WTC11 (cell line): ENCODE results near the gene PYM1. TPM values are rescaled to one million over a fixed set of nuclear protein-coding genes. Genes with fewer than 3 reads are reported as not detected.

Source experiments
- ATAC-seq: fragments of 200-7000 bp; cut with Tn5 transposase; 2 replicates; pipeline ENCODE4 v1.10.0; 2021; ENCODE audit warnings: mild to moderate bottlenecking, moderate library complexity
- CTCF ChIA-PET: fragments of 300-600 bp; sonication (Branson Sonifier 250); formaldehyde crosslinking; loops from one replicate; lab custom pipeline; 2021; ENCODE audit warnings: antibody characterized with exemption; lab: Charles Lee
- POLR2A ChIA-PET: fragments of 350-600 bp; sonication (Branson Sonifier 250); formaldehyde crosslinking; loops from one replicate; lab custom pipeline; 2021; ENCODE audit warnings: antibody characterized with exemption; lab: Charles Lee
- DNase-seq: peaks from one replicate; pipeline ENCODE4 v3.0.0; 2021; ENCODE audit warnings: low spot score
- H3K27ac Mint-ChIP-seq: 2 replicates; pipeline ENCODE4 v1.8.0; 2021; ENCODE audit warnings: mixed read lengths
- H3K27me3 Mint-ChIP-seq: 2 replicates; pipeline ENCODE4 v1.8.0; 2021; ENCODE audit warnings: low read depth, mild to moderate bottlenecking, moderate library complexity, mixed read lengths
- H3K36me3 Mint-ChIP-seq: 2 replicates; pipeline ENCODE4 v1.8.0; 2021; ENCODE audit warnings: mixed read lengths
- H3K4me1 Mint-ChIP-seq: 2 replicates; pipeline ENCODE4 v1.8.0; 2022; ENCODE audit warnings: mixed read lengths
- H3K4me3 Mint-ChIP-seq: 2 replicates; pipeline ENCODE4 v1.8.0; 2021; ENCODE audit warnings: mild to moderate bottlenecking, moderate library complexity, mixed read lengths
- H3K9me3 Mint-ChIP-seq: 2 replicates; pipeline ENCODE4 v1.8.0; 2021; ENCODE audit warnings: mixed read lengths
- CREB1 ChIP-seq: sonication (generic); formaldehyde crosslinking; IDR thresholded peaks from 2 replicates; pipeline ENCODE4 v1.8.0; 2023; ENCODE audit warnings: mild to moderate bottlenecking, missing genetic modification reagents
- ELF4 ChIP-seq: sonication (generic); formaldehyde crosslinking; IDR thresholded peaks from 2 replicates; pipeline ENCODE4 v1.8.1; 2022; ENCODE audit warnings: low read depth, mild to moderate bottlenecking, moderate library complexity, missing genetic modification reagents
- GRHL2 ChIP-seq: fragments of 250-450 bp; sonication (Bioruptor Pico); IDR thresholded peaks from 2 replicates; pipeline ENCODE4 v1.8.0; 2022; ENCODE audit warnings: mild to moderate bottlenecking, moderate library complexity; ENCODE audit not compliant: insufficient replicate concordance, severe bottlenecking
- IRF2 ChIP-seq: sonication (generic); formaldehyde crosslinking; IDR thresholded peaks from 2 replicates; pipeline ENCODE4 v1.8.0; 2022; ENCODE audit warnings: low read depth, missing genetic modification reagents, borderline replicate concordance
- JAZF1 ChIP-seq: fragments of 250-450 bp; sonication (Bioruptor Pico); IDR thresholded peaks from 2 replicates; pipeline ENCODE4 v1.9.0; 2021; ENCODE audit warnings: moderate library complexity, mild to moderate bottlenecking, inconsistent platforms
- JUN ChIP-seq: sonication (generic); formaldehyde crosslinking; IDR thresholded peaks from 2 replicates; pipeline ENCODE4 v1.8.0; 2023; ENCODE audit warnings: mild to moderate bottlenecking, missing genetic modification reagents
- MYBL2 ChIP-seq: sonication (generic); formaldehyde crosslinking; IDR thresholded peaks from 2 replicates; pipeline ENCODE4 v1.8.1; 2023; ENCODE audit warnings: mild to moderate bottlenecking, moderate library complexity, missing genetic modification reagents
- NFYB ChIP-seq: sonication (generic); formaldehyde crosslinking; conservative IDR thresholded peaks from 2 replicates; pipeline ENCODE4 v1.8.0; 2022; ENCODE audit warnings: low read depth, missing genetic modification reagents
- NR2C2 ChIP-seq: sonication (generic); formaldehyde crosslinking; IDR thresholded peaks from 2 replicates; pipeline ENCODE4 v1.8.0; 2022; ENCODE audit warnings: mild to moderate bottlenecking, missing genetic modification reagents
- NR3C1 ChIP-seq: sonication (generic); formaldehyde crosslinking; conservative IDR thresholded peaks from 2 replicates; pipeline ENCODE4 v1.8.1; 2023; ENCODE audit warnings: low read depth, mild to moderate bottlenecking, missing genetic modification reagents
- OVOL2 ChIP-seq: fragments of 250-450 bp; sonication (Bioruptor Pico); IDR thresholded peaks from 2 replicates; pipeline ENCODE4 v1.9.0; 2021; ENCODE audit warnings: mild to moderate bottlenecking, borderline replicate concordance
- RELA ChIP-seq: sonication (generic); formaldehyde crosslinking; IDR thresholded peaks from 2 replicates; pipeline ENCODE4 v1.8.1; 2022; ENCODE audit warnings: missing genetic modification reagents, mild to moderate bottlenecking, borderline replicate concordance
- TEAD4 ChIP-seq: sonication (generic); formaldehyde crosslinking; IDR thresholded peaks from 2 replicates; pipeline ENCODE4 v1.8.0; 2022; ENCODE audit warnings: mild to moderate bottlenecking, missing genetic modification reagents
- ZNF121 ChIP-seq: sonication (generic); formaldehyde crosslinking; IDR thresholded peaks from 2 replicates; pipeline ENCODE4 v1.8.0; 2023; ENCODE audit warnings: missing genetic modification reagents
- ZNF263 ChIP-seq: sonication (generic); formaldehyde crosslinking; IDR thresholded peaks from 2 replicates; pipeline ENCODE4 v1.8.1; 2022; ENCODE audit warnings: low read depth, mild to moderate bottlenecking, moderate library complexity, missing genetic modification reagents
- ZNF396 ChIP-seq: fragments of 250-450 bp; sonication (Bioruptor Pico); IDR thresholded peaks from 2 replicates; pipeline ENCODE4 v1.8.0; 2021; ENCODE audit warnings: mild to moderate bottlenecking, moderate library complexity, borderline replicate concordance
- ZNF416 ChIP-seq: fragments of 250-450 bp; sonication (Bioruptor Pico); IDR thresholded peaks from 2 replicates; pipeline ENCODE4 v1.9.0; 2021; ENCODE audit warnings: mild to moderate bottlenecking, inconsistent platforms
- total RNA-seq: library from RNA; stranded (reverse); gene quantifications from 3 replicates; pipeline ENCODE4 v1.2.3, GENCODE V29; 2021
- TF ChIP-seq, protein P1 (sequence below): sonication (generic); formaldehyde crosslinking; IDR thresholded peaks from 2 replicates; pipeline ENCODE4 v1.8.1; 2023; ENCODE audit warnings: mild to moderate bottlenecking, missing genetic modification reagents, moderate library complexity
- TF ChIP-seq, protein P2 (sequence below): fragments of 200-600 bp; IDR thresholded peaks from 2 replicates; pipeline ENCODE4 v1.8.0; 2022; ENCODE audit warnings: antibody characterized with exemption
- TF ChIP-seq, protein P3 (sequence below): sonication (generic); formaldehyde crosslinking; IDR thresholded peaks from 2 replicates; pipeline ENCODE4 v1.8.0; 2022; ENCODE audit warnings: mild to moderate bottlenecking, missing genetic modification reagents
- TF ChIP-seq, protein P4 (sequence below): fragments of 250-450 bp; sonication (Bioruptor Pico); IDR thresholded peaks from 2 replicates; pipeline ENCODE4 v1.9.0; 2021; ENCODE audit warnings: mild to moderate bottlenecking, borderline replicate concordance

PYM1 gene
- total RNA-seq, 1 experiment from 2014 or later: 55.5 TPM

DNA sequence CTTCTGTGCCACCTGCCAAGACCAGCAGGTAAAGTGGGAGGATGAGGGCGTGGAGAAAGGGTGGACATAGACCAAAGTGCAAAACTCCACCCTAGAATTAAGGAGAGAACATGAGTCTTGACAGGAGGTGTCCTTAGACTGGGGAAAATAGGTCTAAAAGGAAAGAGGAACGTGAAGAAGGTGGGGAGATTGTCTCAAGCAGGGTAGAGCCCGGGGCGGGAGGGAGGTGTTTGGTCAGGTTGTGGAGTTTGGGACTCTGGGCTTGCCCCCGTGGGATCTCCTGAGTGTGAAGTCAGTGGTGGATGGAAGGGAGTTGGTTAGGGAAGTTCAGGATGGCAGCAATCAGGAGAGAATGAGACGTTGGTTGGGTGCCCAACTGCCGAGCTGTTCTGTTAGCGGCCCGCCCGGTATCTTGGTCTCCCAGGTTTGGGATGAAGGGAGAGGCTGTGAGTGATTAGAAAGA is 3.7 kb upstream of the PYM1 start (continued):
- TF ChIP-seq, protein P1, sequence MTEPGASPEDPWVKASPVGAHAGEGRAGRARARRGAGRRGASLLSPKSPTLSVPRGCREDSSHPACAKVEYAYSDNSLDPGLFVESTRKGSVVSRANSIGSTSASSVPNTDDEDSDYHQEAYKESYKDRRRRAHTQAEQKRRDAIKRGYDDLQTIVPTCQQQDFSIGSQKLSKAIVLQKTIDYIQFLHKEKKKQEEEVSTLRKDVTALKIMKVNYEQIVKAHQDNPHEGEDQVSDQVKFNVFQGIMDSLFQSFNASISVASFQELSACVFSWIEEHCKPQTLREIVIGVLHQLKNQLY (CRISPR knock-in tag): no peak

DNA sequence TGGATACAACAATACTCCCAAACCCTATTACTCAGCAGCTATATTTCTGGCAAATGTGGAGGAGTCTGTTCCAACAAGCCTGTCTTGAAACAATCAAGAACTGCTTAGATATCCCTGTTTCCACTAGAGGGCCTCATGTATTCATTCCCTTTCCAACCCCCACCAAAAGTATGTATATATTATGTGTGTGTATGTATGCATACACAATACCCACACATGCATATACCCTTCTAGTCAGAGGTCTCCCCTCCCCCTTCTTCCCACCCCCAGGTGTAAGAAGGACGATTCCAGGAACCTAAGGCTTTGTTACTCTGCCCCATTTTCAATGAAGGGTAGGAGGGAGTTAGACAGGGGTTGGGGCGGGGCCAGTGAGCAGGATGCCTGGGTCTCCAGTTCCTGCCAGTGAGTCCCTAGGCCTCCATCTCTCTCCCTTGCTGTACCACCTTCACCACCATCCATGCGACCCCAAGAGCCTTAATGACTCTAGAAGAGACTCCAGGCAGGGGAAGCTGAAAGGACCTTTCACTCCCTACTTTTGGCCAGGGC is 3.1 kb upstream of the PYM1 start, which contains the start of gene DGKA:
TSS of gene DGKA (plus strand) at position 392 of the 546 bp plus-strand sequence. CDS start 5,342 bp downstream, outside the sequence.
- H3K4me1 Mint-ChIP-seq: peaks cover 40% of the 10 kb centered on the region
- H3K27me3 Mint-ChIP-seq: peaks cover 48% of the 10 kb centered on the region
- POLR2A ChIA-PET: interaction anchor here (1.1 to 1.5 kb wide), 3 partner anchors 43 to 101 kb away, joined by 3 to 5 read pairs (median 4); partner anchors contain the start of genes DNAJC14 and RAB5B
- no peaks in the 10 kb centered on the region for H3K9me3 Mint-ChIP-seq
- H3K36me3 Mint-ChIP-seq: peaks cover 4% of the 10 kb centered on the region; the same call in 1 of the 2 replicates
- TF ChIP-seq, protein P2, sequence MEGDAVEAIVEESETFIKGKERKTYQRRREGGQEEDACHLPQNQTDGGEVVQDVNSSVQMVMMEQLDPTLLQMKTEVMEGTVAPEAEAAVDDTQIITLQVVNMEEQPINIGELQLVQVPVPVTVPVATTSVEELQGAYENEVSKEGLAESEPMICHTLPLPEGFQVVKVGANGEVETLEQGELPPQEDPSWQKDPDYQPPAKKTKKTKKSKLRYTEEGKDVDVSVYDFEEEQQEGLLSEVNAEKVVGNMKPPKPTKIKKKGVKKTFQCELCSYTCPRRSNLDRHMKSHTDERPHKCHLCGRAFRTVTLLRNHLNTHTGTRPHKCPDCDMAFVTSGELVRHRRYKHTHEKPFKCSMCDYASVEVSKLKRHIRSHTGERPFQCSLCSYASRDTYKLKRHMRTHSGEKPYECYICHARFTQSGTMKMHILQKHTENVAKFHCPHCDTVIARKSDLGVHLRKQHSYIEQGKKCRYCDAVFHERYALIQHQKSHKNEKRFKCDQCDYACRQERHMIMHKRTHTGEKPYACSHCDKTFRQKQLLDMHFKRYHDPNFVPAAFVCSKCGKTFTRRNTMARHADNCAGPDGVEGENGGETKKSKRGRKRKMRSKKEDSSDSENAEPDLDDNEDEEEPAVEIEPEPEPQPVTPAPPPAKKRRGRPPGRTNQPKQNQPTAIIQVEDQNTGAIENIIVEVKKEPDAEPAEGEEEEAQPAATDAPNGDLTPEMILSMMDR: 0 out of 2 replicates have a peak, but pooled peaks have one; percentile 14
- no peak for TF ChIP-seq CREB1 (CRISPR knock-in tag)
- no peak for TF ChIP-seq ZNF416
- TF ChIP-seq ZNF396: no peak
- TF ChIP-seq, protein P3, sequence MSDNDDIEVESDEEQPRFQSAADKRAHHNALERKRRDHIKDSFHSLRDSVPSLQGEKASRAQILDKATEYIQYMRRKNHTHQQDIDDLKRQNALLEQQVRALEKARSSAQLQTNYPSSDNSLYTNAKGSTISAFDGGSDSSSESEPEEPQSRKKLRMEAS (CRISPR knock-in tag): 0 out of 2 replicates have a peak, but pooled peaks have one; percentile 11
- TF ChIP-seq, all 79 proteins: peak for 2
- DNase-seq (peak; percentile 55), ATAC-seq (peak; percentile 5; the same call in 1 of the 2 replicates)
- peak within 1 kb of the TSS; percentile 91 for H3K27ac Mint-ChIP-seq
- peak within 1 kb of the TSS; percentile 85 for H3K4me3 Mint-ChIP-seq
- CTCF ChIA-PET: interaction anchor here (0.6 to 4.9 kb wide), 22 partner anchors 9 to 211 kb away, joined by 3 to 40 read pairs (median 5); partner anchors contain the start of genes DNAJC14, ORMDL2, PMEL and RAB5B

DNA sequence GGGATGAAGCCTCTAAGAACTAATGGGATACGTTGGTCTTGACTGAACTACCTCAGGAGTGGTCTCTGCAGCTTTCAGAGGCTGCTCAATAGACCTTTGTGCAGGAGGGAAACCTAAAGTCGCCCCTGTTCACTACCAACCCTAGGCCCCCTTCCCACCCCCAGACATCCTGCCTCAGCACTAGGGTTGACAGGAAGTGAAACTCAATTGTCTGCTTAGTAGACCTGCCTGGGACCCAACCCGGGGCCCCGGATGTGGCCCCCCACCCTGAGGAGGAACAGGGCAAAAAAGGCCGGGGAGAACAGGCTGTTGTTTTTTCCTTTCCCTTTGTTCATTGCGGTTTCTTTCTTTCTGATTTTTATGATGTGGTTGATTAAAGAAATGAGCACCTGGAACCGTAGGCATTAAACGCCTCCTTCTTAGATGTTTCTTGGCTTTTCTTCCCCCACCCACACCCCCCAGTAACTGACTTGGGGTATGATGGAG is 1.7 kb upstream of the PYM1 start:
- H3K27ac Mint-ChIP-seq: peak overlapping the region; percentile 84
- no peaks in the 10 kb centered on the region for H3K9me3 Mint-ChIP-seq
- H3K4me1 Mint-ChIP-seq: peaks cover 49% of the 10 kb centered on the region
- peaks cover 15% of the 10 kb centered on the region for H3K36me3 Mint-ChIP-seq
- no peak for TF ChIP-seq ELF4 (CRISPR knock-in tag)
- DNase-seq (no peak), ATAC-seq (no peak)
- ChIA-PET POLR2A (no interaction called here), CTCF (interaction anchor here (2.0 to 5.0 kb wide), 4 partner anchors 10 to 191 kb away, joined by 17 to 40 read pairs (median 31); no protein-coding TSS in a partner anchor)
- peak overlapping the region; percentile 94 for H3K4me3 Mint-ChIP-seq
- peaks cover 33% of the 10 kb centered on the region for H3K27me3 Mint-ChIP-seq

DNA sequence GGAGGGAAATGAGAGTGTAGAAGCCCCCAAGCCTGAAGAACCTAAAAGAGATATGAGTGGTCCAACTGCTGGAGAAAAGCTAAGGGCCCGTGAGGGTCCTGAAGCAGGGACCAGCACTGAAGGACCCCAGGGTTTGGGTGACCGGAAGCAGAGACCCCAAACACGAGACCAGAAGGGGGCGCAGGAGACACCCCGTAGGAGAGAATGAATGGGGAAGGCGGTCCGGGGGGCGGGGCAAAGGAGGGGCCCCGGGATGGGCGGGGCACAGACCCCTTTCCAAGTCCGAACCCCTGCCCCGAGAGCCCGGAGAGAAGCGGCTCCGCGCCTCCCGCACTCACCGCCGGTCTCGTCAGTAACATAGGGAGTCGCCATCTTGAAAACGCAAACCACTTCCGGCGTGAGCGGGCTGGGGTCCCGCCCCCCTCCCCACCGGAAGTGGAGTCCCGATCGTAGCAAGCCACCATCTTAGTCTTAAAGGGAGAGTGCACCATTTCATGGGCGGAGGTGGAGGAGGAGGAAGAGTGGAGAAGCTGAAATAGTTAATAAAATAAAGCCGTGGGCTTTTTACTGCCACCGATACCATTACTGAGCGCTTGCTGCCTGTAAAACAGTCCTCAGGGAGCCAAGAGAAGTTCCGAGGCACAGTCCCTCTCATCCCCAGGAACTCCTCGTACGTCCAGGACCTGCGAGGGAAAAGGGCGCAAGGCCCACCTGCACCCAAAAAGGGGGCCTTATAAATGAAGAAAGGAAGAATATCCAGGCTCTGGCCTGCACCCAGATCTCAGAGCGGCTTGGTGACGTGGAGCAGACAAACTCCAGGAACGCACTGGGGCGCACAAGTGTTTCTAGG is 731 bp downstream of the PYM1 start:
- H3K27me3 Mint-ChIP-seq: peaks cover 10% of the 10 kb centered on the region
- H3K36me3 Mint-ChIP-seq: peaks cover 26% of the 10 kb centered on the region
- H3K4me3 Mint-ChIP-seq: peak overlapping the region; percentile 94
- H3K27ac Mint-ChIP-seq: peak overlapping the region; percentile 96
- H3K9me3 Mint-ChIP-seq: no peaks in the 10 kb centered on the region
- ChIA-PET POLR2A (interaction anchor here (0.5 to 2.7 kb wide), 7 partner anchors 47 to 198 kb away, joined by 3 to 16 read pairs (median 4); partner anchors contain the start of genes DNAJC14, ORMDL2, PA2G4 and RAB5B), CTCF (interaction anchor here (0.7 to 5.0 kb wide), 22 partner anchors 8 to 279 kb away, joined by 3 to 32 read pairs (median 4); partner anchors contain the start of genes DNAJC14, ORMDL2, RAB5B and SARNP)
- ATAC-seq (peak; percentile 56), DNase-seq (peak; percentile 95)
- peaks cover 42% of the 10 kb centered on the region for H3K4me1 Mint-ChIP-seq
- TF ChIP-seq MYBL2 (peak; percentile 44; the same call in 1 of the 2 replicates), JUN (CRISPR knock-in tag) (no peak), NR2C2 (CRISPR knock-in tag) (no peak), NFYB (CRISPR knock-in tag) (no peak), TEAD4 (CRISPR knock-in tag) (no peak), GRHL2 (CRISPR knock-in tag) (no peak), OVOL2 (CRISPR knock-in tag) (no peak), NR3C1 (CRISPR knock-in tag) (no peak), RELA (no peak), ZNF121 (peak; percentile 89), JAZF1 (CRISPR knock-in tag) (no peak), ZNF263 (CRISPR knock-in tag) (no peak), IRF2 (CRISPR knock-in tag) (no peak)
- TF ChIP-seq, protein P4, sequence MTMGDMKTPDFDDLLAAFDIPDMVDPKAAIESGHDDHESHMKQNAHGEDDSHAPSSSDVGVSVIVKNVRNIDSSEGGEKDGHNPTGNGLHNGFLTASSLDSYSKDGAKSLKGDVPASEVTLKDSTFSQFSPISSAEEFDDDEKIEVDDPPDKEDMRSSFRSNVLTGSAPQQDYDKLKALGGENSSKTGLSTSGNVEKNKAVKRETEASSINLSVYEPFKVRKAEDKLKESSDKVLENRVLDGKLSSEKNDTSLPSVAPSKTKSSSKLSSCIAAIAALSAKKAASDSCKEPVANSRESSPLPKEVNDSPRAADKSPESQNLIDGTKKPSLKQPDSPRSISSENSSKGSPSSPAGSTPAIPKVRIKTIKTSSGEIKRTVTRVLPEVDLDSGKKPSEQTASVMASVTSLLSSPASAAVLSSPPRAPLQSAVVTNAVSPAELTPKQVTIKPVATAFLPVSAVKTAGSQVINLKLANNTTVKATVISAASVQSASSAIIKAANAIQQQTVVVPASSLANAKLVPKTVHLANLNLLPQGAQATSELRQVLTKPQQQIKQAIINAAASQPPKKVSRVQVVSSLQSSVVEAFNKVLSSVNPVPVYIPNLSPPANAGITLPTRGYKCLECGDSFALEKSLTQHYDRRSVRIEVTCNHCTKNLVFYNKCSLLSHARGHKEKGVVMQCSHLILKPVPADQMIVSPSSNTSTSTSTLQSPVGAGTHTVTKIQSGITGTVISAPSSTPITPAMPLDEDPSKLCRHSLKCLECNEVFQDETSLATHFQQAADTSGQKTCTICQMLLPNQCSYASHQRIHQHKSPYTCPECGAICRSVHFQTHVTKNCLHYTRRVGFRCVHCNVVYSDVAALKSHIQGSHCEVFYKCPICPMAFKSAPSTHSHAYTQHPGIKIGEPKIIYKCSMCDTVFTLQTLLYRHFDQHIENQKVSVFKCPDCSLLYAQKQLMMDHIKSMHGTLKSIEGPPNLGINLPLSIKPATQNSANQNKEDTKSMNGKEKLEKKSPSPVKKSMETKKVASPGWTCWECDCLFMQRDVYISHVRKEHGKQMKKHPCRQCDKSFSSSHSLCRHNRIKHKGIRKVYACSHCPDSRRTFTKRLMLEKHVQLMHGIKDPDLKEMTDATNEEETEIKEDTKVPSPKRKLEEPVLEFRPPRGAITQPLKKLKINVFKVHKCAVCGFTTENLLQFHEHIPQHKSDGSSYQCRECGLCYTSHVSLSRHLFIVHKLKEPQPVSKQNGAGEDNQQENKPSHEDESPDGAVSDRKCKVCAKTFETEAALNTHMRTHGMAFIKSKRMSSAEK: no peak
